NB4 (cell line): ENCODE data around the gene PAX5.
"Not testable (repeated sequence)": the region's sequence is repeated elsewhere in the genome, so short reads cannot be mapped to it uniquely, and the experiment has no call there.

ENCODE experiments used
- DNase-seq: peaks from one replicate; pipeline ENCODE4 v3.0.0; 2010; ENCODE audit warnings: low read depth
- H3K4me3 ChIP-seq: one replicate; pipeline ENCODE4 v1.5.1; 2011; ENCODE audit warnings: mild to moderate bottlenecking, low read depth, low read length, moderate library complexity
- CTCF ChIP-seq: IDR thresholded peaks from one replicate; pipeline ENCODE4 v1.5.1; 2012; ENCODE audit warnings: low read depth, low read length
- MAX ChIP-seq: IDR thresholded peaks from 2 replicates; pipeline ENCODE4 v1.6.1; 2011; ENCODE audit warnings: low read depth, low read length
- MYC ChIP-seq: IDR thresholded peaks from 2 replicates; pipeline ENCODE4 v1.6.1; 2011; ENCODE audit warnings: low read depth, low read length
- POLR2A ChIP-seq: IDR thresholded peaks from 2 replicates; pipeline ENCODE4 v1.6.1; 2011; ENCODE audit warnings: mild to moderate bottlenecking; ENCODE audit not compliant: insufficient read length; ENCODE audit errors: extremely low read depth

The PAX5 gene

GRCh38 chr9:37033682-37034304 is at the start of gene PAX5:
PAX5 (minus strand) TSS chr9:37034268; CDS start chr9:37034031, 237 bp downstream.
- no peak for DNase-seq
- no peak for TF ChIP-seq POLR2A
- no peak for TF ChIP-seq CTCF
- no peak for TF ChIP-seq MAX
- no peak for TF ChIP-seq MYC
- peak within 1 kb of the TSS; percentile 11 for H3K4me3 ChIP-seq

- no peak for TF ChIP-seq MYC
- TF ChIP-seq CTCF = no peak
- TF ChIP-seq POLR2A = no peak
- no peak for TF ChIP-seq MAX
- no peak for DNase-seq
- H3K4me3 ChIP-seq = no peak overlapping the region
Observed at GRCh38 chr9:37083654-37084053, 49.6 kb upstream of the PAX5 start.

- no peak for DNase-seq
- no peak for TF ChIP-seq CTCF
- no peak for TF ChIP-seq POLR2A
- TF ChIP-seq MAX = no peak
- no peak for TF ChIP-seq MYC
- peak overlapping the region; percentile 11 for H3K4me3 ChIP-seq
Observed at GRCh38 chr9:37082214-37082765, 48.2 kb upstream of the PAX5 start.

- DNase-seq = not testable (repeated sequence)
- peak overlapping the region; percentile 76 for H3K4me3 ChIP-seq
Observed at GRCh38 chr9:37081507-37081906, 47.4 kb upstream of the PAX5 start.

GRCh38 chr9:37080165-37080628 is 46.1 kb upstream of the PAX5 start:
- H3K4me3 ChIP-seq = peak overlapping the region; percentile 76
- DNase-seq = not testable (repeated sequence)

- peak; percentile 90 for DNase-seq
- peak overlapping the region; percentile 76 for H3K4me3 ChIP-seq
- TF ChIP-seq CTCF = no peak
- TF ChIP-seq MAX = peak; percentile 95
- TF ChIP-seq POLR2A = peak; percentile 49
- peak; percentile 78 for TF ChIP-seq MYC
Observed at GRCh38 chr9:37079370-37080164, 45.5 kb upstream of the PAX5 start.

- not testable (repeated sequence) for H3K4me3 ChIP-seq, DNase-seq
Observed at GRCh38 chr9:37074790-37075189, 40.7 kb upstream of the PAX5 start.
